GM21529 (cell line): ENCODE data around the gene SEMG2.

Experiments
- ATAC-seq: cut with Tn5 transposase; IDR thresholded peaks from one replicate; pipeline ENCODE4 v1.9.1; 2021; ENCODE audit not compliant: unreplicated experiment

Gene SEMG2

GRCh38 chr20:45229264-45230056 lies 8.3 kb downstream of the SEMG2 start:
- ATAC-seq = no peak

- ATAC-seq = no peak
These were observed 9.5 kb downstream of the SEMG2 start for GRCh38 chr20:45230631-45231030.

GRCh38 chr20:45235995-45236394 lies 14.8 kb downstream of the SEMG2 start:
- ATAC-seq = no peak

GRCh38 chr20:45238139-45238538 lies 17.0 kb downstream of the SEMG2 start:
- no peak for ATAC-seq

- no peak for ATAC-seq
These were observed 24.9 kb downstream of the SEMG2 start for GRCh38 chr20:45246109-45246508.

GRCh38 chr20:45247865-45248264 lies 26.7 kb downstream of the SEMG2 start:
- ATAC-seq = no peak

- no peak for ATAC-seq
These were observed 27.4 kb downstream of the SEMG2 start for GRCh38 chr20:45248609-45249008.

GRCh38 chr20:45251884-45252560 lies 30.8 kb downstream of the SEMG2 start:
- no peak for ATAC-seq

GRCh38 chr20:45253261-45253660 lies 32.1 kb downstream of the SEMG2 start:
- ATAC-seq = no peak

- ATAC-seq = no peak
These were observed 33.5 kb downstream of the SEMG2 start, which contains the start of gene SLPI for GRCh38 chr20:45254383-45255262. SLPI (minus strand) TSS chr20:45254564; CDS start chr20:45254543, 21 bp downstream.

GRCh38 chr20:45257161-45257560 lies 36.0 kb downstream of the SEMG2 start:
- no peak for ATAC-seq

GRCh38 chr20:45257711-45258110 lies 36.5 kb downstream of the SEMG2 start:
- ATAC-seq = no peak

GRCh38 chr20:45258259-45258658 lies 37.1 kb downstream of the SEMG2 start:
- ATAC-seq = no peak

- no peak for ATAC-seq
These were observed 37.5 kb downstream of the SEMG2 start for GRCh38 chr20:45258664-45259063.

- ATAC-seq = no peak
These were observed 42.5 kb downstream of the SEMG2 start for GRCh38 chr20:45263556-45264266.

GRCh38 chr20:45266977-45267376 lies 45.8 kb downstream of the SEMG2 start:
- no peak for ATAC-seq

GRCh38 chr20:45268531-45268930 lies 47.4 kb downstream of the SEMG2 start:
- ATAC-seq = no peak

- ATAC-seq = no peak
These were observed 47.9 kb downstream of the SEMG2 start for GRCh38 chr20:45269056-45269455.

GRCh38 chr20:45269754-45270270 lies 48.6 kb downstream of the SEMG2 start:
- ATAC-seq = no peak
